K562 (cell line): ENCODE results near the gene AURKB. TPM values are rescaled to one million over a fixed set of nuclear protein-coding genes. Genes with fewer than 3 reads are reported as not detected.
A peak's percentile ranks its signal among the peaks of the same experiment; 100 is the strongest.

ENCODE experiments used
- BCOR ChIP-seq: fragments of 450-650 bp; IDR thresholded peaks from 2 replicates; pipeline ENCODE4 v1.6.1; 2016
- HNRNPH1 ChIP-seq: fragments of 200-400 bp; formaldehyde crosslinking; optimal IDR thresholded peaks from 2 replicates; pipeline ENCODE3; 2017; ENCODE audit warnings: low read depth, mild to moderate bottlenecking, low read length, moderate library complexity
- KLF1 ChIP-seq: fragments of 450-650 bp; IDR thresholded peaks from 2 replicates; pipeline ENCODE4 v1.6.1; 2016; ENCODE audit warnings: missing genetic modification characterization, missing compliant biosample characterization
- POLR2AphosphoS2 ChIP-seq: IDR thresholded peaks from 2 replicates; pipeline ENCODE4 v1.6.1; 2012; ENCODE audit warnings: low read length, improper control_type of control experiment
- SMARCE1 ChIP-seq: fragments of 450-650 bp; IDR thresholded peaks from 2 replicates; pipeline ENCODE4 v1.7.1; 2016; ENCODE audit warnings: mild to moderate bottlenecking
- ZNF143 ChIP-seq: sonication (generic); formaldehyde crosslinking; IDR thresholded peaks from 2 replicates; pipeline ENCODE4 v1.9.0; 2022; ENCODE audit warnings: mild to moderate bottlenecking, missing genetic modification reagents
- ZNF274 ChIP-seq: IDR thresholded peaks from 2 replicates; pipeline ENCODE4 v1.6.1; 2011; ENCODE audit warnings: low read depth, mild to moderate bottlenecking, low read length, moderate library complexity, borderline replicate concordance
- ZNF639 ChIP-seq, 2 experiments: fragments of 200-800 bp in 1 of 2; sonication (Bioruptor generic) in 1 of 2; sonication (generic) in 1 of 2; formaldehyde crosslinking in 1 of 2; IDR thresholded peaks in 1 of 2; conservative IDR thresholded peaks in 1 of 2; 2 replicates each; pipeline versions ENCODE4 v1.5.0 to v1.6.1; 2016 to 2020; ENCODE audit warnings: missing compliant biosample characterization in 1 of 2, missing genetic modification characterization in 1 of 2, missing genetic modification reagents in 1 of 2
- ZNF76 ChIP-seq: fragments of 250-450 bp; sonication (Bioruptor Pico); IDR thresholded peaks from 2 replicates; pipeline ENCODE4 v1.4.0; 2020; ENCODE audit warnings: mild to moderate bottlenecking, moderate library complexity, borderline replicate concordance
- polyA plus RNA-seq, 8 experiments: library from polyadenylated mRNA; depleted of rRNA in 4 of 8; stranded (reverse) in 5 of 8; unstranded in 3 of 8; fragments of >200 nt; fragmentation: Nextera tagmentation in 2 of 8; fragmentation: Illumina TruSeq in 1 of 8; extraction: Ambion mirVana in 2 of 8; extraction: Trizol in 1 of 8; gene quantifications; 2 replicates each; pipeline versions ENCODE4 v1.2.1 to v1.2.3, GENCODE V29; 2011 to 2014; ENCODE audit warnings: inconsistent platforms in 1 of 8, missing spikeins in 1 of 8
- total RNA-seq, 7 experiments: library from RNA; depleted of rRNA in 6 of 7; stranded (reverse); fragments of >200 nt in 6 of 7; fragmentation: Illumina TruSeq in 2 of 7; extraction: Trizol in 2 of 7; gene quantifications; 2 replicates each; pipeline versions ENCODE4 v1.2.1 to v1.2.3, GENCODE V29; 2011 to 2021; ENCODE audit warnings: low replicate concordance in 1 of 7
- TF ChIP-seq, protein P1 (sequence below): fragments of 200-400 bp; formaldehyde crosslinking; IDR thresholded peaks from 2 replicates; pipeline ENCODE4 v1.6.1; 2017; ENCODE audit warnings: mild to moderate bottlenecking, low read depth, low read length, moderate library complexity
- TF ChIP-seq, protein P2 (sequence below): fragments of 450-650 bp; conservative IDR thresholded peaks from 2 replicates; pipeline ENCODE4 v1.6.1; 2016; ENCODE audit warnings: missing genetic modification characterization, low read depth, mild to moderate bottlenecking, control low read depth, missing compliant biosample characterization
- TF ChIP-seq, protein P3 (sequence below): fragments of 250-450 bp; sonication (Bioruptor Pico); IDR thresholded peaks from 2 replicates; pipeline ENCODE4 v1.4.0; 2020
- TF ChIP-seq, protein P4 (sequence below): fragments of 450-650 bp; IDR thresholded peaks from 2 replicates; pipeline ENCODE4 v1.6.1; 2014; ENCODE audit warnings: low read depth, mild to moderate bottlenecking, moderate library complexity, borderline replicate concordance

Gene AURKB
- total and polyA plus RNA-seq, 9 of the 15 experiments (the other 6 are each of a cell fraction or from before 2014, with no cell fraction given) = 27.2 to 114 (median 74.8) TPM

- TF ChIP-seq HNRNPH1 (no peak), BCOR (peak; percentile 54; the same call in 1 of the 2 replicates), ZNF274 (no peak), ZNF143 (CRISPR knock-in tag) (no peak), ZNF639 (CRISPR knock-in tag; conservative IDR thresholded peaks at IDR 0.05 in 1 of 2, IDR thresholded peaks at IDR 0.05 in 1 of 2) (peak in 1 of 2 experiments; percentile 66; a peak in 2 of 4 replicates), ZNF76 (no peak), POLR2AphosphoS2 (no peak), KLF1 (tag) (no peak), SMARCE1 (no peak)
- TF ChIP-seq, protein P1, sequence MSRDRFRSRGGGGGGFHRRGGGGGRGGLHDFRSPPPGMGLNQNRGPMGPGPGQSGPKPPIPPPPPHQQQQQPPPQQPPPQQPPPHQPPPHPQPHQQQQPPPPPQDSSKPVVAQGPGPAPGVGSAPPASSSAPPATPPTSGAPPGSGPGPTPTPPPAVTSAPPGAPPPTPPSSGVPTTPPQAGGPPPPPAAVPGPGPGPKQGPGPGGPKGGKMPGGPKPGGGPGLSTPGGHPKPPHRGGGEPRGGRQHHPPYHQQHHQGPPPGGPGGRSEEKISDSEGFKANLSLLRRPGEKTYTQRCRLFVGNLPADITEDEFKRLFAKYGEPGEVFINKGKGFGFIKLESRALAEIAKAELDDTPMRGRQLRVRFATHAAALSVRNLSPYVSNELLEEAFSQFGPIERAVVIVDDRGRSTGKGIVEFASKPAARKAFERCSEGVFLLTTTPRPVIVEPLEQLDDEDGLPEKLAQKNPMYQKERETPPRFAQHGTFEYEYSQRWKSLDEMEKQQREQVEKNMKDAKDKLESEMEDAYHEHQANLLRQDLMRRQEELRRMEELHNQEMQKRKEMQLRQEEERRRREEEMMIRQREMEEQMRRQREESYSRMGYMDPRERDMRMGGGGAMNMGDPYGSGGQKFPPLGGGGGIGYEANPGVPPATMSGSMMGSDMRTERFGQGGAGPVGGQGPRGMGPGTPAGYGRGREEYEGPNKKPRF = no peak
- TF ChIP-seq, protein P2, sequence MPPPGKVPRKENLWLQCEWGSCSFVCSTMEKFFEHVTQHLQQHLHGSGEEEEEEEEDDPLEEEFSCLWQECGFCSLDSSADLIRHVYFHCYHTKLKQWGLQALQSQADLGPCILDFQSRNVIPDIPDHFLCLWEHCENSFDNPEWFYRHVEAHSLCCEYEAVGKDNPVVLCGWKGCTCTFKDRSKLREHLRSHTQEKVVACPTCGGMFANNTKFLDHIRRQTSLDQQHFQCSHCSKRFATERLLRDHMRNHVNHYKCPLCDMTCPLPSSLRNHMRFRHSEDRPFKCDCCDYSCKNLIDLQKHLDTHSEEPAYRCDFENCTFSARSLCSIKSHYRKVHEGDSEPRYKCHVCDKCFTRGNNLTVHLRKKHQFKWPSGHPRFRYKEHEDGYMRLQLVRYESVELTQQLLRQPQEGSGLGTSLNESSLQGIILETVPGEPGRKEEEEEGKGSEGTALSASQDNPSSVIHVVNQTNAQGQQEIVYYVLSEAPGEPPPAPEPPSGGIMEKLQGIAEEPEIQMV (tag) = no peak
- TF ChIP-seq, protein P3, sequence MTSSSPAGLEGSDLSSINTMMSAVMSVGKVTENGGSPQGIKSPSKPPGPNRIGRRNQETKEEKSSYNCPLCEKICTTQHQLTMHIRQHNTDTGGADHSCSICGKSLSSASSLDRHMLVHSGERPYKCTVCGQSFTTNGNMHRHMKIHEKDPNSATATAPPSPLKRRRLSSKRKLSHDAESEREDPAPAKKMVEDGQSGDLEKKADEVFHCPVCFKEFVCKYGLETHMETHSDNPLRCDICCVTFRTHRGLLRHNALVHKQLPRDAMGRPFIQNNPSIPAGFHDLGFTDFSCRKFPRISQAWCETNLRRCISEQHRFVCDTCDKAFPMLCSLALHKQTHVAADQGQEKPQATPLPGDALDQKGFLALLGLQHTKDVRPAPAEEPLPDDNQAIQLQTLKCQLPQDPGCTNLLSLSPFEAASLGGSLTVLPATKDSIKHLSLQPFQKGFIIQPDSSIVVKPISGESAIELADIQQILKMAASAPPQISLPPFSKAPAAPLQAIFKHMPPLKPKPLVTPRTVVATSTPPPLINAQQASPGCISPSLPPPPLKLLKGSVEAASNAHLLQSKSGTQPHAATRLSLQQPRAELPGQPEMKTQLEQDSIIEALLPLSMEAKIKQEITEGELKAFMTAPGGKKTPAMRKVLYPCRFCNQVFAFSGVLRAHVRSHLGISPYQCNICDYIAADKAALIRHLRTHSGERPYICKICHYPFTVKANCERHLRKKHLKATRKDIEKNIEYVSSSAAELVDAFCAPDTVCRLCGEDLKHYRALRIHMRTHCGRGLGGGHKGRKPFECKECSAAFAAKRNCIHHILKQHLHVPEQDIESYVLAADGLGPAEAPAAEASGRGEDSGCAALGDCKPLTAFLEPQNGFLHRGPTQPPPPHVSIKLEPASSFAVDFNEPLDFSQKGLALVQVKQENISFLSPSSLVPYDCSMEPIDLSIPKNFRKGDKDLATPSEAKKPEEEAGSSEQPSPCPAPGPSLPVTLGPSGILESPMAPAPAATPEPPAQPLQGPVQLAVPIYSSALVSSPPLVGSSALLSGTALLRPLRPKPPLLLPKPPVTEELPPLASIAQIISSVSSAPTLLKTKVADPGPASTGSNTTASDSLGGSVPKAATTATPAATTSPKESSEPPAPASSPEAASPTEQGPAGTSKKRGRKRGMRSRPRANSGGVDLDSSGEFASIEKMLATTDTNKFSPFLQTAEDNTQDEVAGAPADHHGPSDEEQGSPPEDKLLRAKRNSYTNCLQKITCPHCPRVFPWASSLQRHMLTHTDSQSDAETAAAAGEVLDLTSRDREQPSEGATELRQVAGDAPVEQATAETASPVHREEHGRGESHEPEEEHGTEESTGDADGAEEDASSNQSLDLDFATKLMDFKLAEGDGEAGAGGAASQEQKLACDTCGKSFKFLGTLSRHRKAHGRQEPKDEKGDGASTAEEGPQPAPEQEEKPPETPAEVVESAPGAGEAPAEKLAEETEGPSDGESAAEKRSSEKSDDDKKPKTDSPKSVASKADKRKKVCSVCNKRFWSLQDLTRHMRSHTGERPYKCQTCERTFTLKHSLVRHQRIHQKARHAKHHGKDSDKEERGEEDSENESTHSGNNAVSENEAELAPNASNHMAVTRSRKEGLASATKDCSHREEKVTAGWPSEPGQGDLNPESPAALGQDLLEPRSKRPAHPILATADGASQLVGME (CRISPR knock-in tag) = no peak
- TF ChIP-seq, protein P4, sequence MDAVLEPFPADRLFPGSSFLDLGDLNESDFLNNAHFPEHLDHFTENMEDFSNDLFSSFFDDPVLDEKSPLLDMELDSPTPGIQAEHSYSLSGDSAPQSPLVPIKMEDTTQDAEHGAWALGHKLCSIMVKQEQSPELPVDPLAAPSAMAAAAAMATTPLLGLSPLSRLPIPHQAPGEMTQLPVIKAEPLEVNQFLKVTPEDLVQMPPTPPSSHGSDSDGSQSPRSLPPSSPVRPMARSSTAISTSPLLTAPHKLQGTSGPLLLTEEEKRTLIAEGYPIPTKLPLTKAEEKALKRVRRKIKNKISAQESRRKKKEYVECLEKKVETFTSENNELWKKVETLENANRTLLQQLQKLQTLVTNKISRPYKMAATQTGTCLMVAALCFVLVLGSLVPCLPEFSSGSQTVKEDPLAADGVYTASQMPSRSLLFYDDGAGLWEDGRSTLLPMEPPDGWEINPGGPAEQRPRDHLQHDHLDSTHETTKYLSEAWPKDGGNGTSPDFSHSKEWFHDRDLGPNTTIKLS = no peak
Observed at GRCh38 chr17:8220783-8221662, 10.6 kb upstream of the AURKB start (continued).
